ENCODE results near the gene IFITM2.

- no peak for TF ChIP-seq POLR2A (IDR thresholded peaks at IDR 0.05; ENCODE audit: low read depth, low read length)
- no peak for TF ChIP-seq PAX5 (IDR thresholded peaks at IDR 0.05; ENCODE audit: insufficient read depth, low read length, severe bottlenecking)
- TF ChIP-seq TAF1 (IDR thresholded peaks at IDR 0.05; ENCODE audit: low read depth, low read length), result no peak
- TF ChIP-seq POLR2AphosphoS5 (IDR thresholded peaks at IDR 0.05; ENCODE audit: low read depth, low read length), result no peak
- TF ChIP-seq POU2F2 (IDR thresholded peaks at IDR 0.05; ENCODE audit: low read depth, low read length), result no peak
Observed at GRCh38 chr11:327581-327923, 19.9 kb downstream of the IFITM2 start.

Data from GM12891 (cell line).